ENCODE data around the gene SYT15B. TPM values are rescaled to one million over a fixed set of nuclear protein-coding genes. Genes with fewer than 3 reads are reported as not detected.
"Not testable (repeated sequence)": the region's sequence is repeated elsewhere in the genome, so short reads cannot be mapped to it uniquely, and the experiment has no call there.

Gene SYT15B
- total RNA-seq, 2 donors from 2014 or later: 2.6 to 2.9 TPM

GRCh38 chr10:47743611-47744550 lies 19.5 kb downstream of the SYT15B start:
- intact Hi-C loops (cut with DNase I): not testable (repeated sequence)
- peak; percentile 70 for DNase-seq (ENCODE audit: low spot score)

- intact Hi-C loops (cut with DNase I); DNase-seq (ENCODE audit: low spot score): not testable (repeated sequence)
Measured at GRCh38 chr10:47740868-47741267, 22.5 kb downstream of the SYT15B start.

- DNase-seq (ENCODE audit: low spot score); intact Hi-C loops (cut with DNase I): not testable (repeated sequence)
Measured at GRCh38 chr10:47730911-47731310, 32.5 kb downstream of the SYT15B start.

- intact Hi-C loops (cut with DNase I); DNase-seq (ENCODE audit: low spot score): not testable (repeated sequence)
Measured at GRCh38 chr10:47725740-47726139, 37.7 kb downstream of the SYT15B start.

- intact Hi-C loops (cut with DNase I); DNase-seq (ENCODE audit: low spot score): not testable (repeated sequence)
Measured at GRCh38 chr10:47725047-47725446, 38.3 kb downstream of the SYT15B start.

GRCh38 chr10:47724119-47724518 lies 39.3 kb downstream of the SYT15B start:
- intact Hi-C loops (cut with DNase I); DNase-seq (ENCODE audit: low spot score): not testable (repeated sequence)

GRCh38 chr10:47723362-47723761 lies 40.0 kb downstream of the SYT15B start:
- intact Hi-C loops (cut with DNase I); DNase-seq (ENCODE audit: low spot score): not testable (repeated sequence)

- DNase-seq (ENCODE audit: low spot score); intact Hi-C loops (cut with DNase I): not testable (repeated sequence)
Measured at GRCh38 chr10:47717011-47717769, 46.2 kb downstream of the SYT15B start.

Other genes starting within 250 kb of the SYT15B start
- gene AGAP9, start 240.0 kb downstream of the SYT15B start, total RNA-seq: 1 to 10 TPM; 3.7 to 5.8 TPM
- gene NPY4R2, start 155.1 kb upstream of the SYT15B start, total RNA-seq: not detected
- gene FAM25C, start 236.2 kb upstream of the SYT15B start, total RNA-seq: not detected